WI38 (cell line): Measurements from ENCODE around the gene SCP2.

Experiments used
- H3K4me3 ChIP-seq: 2 replicates; pipeline ENCODE4 v1.5.1; 2011; ENCODE audit warnings: low read depth, mild to moderate bottlenecking, control low read depth, low read length
- TF ChIP-seq, protein P1 (sequence below): IDR thresholded peaks from 2 replicates; pipeline ENCODE4 v1.5.1; 2012; ENCODE audit warnings: low read depth, mild to moderate bottlenecking, control low read depth, low read length

SCP2 gene

DNA sequence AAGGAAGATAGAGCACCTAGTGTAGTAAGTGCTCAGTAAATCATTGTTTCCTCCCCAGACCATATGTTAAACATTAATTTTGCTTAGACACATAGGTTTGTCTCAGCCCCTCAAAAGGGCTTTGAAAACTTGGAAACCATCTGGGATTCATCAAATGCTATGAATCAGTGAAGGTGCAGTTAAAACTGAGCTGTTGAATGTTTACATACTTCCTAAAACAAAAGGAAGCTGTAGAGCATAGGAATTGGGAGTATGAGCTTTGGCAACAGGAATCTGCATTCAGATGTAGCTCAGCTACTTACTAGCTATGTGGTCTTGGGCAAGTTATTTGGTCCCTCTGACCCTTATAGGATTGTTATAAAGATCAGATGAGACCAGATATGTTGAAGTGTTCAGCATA is 116.2 kb downstream of the SCP2 start:
- TF ChIP-seq, protein P1, sequence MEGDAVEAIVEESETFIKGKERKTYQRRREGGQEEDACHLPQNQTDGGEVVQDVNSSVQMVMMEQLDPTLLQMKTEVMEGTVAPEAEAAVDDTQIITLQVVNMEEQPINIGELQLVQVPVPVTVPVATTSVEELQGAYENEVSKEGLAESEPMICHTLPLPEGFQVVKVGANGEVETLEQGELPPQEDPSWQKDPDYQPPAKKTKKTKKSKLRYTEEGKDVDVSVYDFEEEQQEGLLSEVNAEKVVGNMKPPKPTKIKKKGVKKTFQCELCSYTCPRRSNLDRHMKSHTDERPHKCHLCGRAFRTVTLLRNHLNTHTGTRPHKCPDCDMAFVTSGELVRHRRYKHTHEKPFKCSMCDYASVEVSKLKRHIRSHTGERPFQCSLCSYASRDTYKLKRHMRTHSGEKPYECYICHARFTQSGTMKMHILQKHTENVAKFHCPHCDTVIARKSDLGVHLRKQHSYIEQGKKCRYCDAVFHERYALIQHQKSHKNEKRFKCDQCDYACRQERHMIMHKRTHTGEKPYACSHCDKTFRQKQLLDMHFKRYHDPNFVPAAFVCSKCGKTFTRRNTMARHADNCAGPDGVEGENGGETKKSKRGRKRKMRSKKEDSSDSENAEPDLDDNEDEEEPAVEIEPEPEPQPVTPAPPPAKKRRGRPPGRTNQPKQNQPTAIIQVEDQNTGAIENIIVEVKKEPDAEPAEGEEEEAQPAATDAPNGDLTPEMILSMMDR = no peak
- no peak overlapping the region for H3K4me3 ChIP-seq

- TF ChIP-seq, protein P1 = no peak
- no peak overlapping the region for H3K4me3 ChIP-seq
Observed at GRCh38 chr1:53044926-53045325, 117.8 kb downstream of the SCP2 start.

DNA sequence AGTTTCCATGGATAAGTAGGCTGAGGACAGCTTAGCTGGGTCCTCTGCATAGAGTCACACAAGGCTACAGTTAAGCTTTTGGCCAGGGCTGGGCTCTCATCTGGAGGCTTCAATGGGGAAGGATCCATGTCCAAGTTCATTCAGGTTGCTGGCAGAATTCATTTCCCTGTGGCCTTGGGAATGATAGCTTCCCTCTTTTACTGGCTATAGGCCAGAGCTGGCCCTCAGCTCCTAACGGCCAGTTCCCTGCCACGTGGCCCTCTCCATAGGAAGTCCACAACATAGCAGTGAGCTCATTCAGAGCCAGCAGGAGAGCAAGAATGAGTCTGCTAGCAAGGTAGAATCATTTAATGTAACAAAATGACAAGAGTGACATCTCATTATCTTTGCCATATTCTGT is 119.9 kb downstream of the SCP2 start:
- TF ChIP-seq, protein P1 = no peak
- no peak overlapping the region for H3K4me3 ChIP-seq

DNA sequence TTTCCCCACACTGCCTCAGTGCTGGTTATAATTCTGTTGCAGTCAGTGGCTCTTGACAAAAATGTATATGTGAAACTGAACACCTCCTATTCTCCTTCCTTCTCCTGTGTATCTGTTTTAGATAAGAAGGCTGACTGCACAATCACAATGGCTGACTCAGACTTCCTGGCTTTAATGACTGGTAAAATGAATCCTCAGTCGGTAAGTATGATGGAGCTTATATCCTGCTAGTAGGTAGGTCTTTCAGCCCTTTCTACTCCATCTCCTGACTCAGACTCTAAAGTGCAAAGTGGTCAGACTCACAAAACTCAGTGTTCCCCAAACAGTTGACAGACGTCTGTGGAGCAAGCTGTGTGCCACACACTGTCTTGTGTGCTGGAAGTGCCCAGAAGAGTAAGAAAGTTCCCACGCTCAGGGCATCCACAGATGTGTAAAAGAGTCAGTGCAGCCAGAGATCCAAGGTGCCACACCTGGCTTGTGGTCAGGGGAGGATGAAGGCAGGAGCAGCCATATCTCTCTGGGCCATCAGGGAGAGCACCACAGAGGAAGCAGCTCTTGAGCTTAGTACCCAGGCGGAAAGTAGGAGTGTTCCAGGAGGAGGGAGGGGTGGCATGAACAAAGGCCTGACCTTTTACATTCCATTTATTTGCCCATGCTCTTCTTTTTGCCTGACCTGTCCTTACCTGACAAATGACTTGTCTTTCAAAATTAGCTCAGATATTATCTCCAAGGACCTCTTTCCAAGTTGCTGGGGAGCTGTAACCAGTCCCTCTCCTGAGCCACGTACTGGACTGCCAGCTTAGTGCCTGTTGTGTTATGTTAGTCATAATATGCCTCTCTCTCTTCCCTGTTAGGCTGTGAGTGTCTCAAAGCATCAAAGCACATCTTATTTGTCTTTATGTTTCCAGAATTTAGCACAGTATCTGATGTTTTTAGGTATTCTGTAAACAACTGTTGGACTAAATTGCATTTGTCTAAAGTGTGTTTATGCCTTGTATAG is 121.0 kb downstream of the SCP2 start:
- no peak overlapping the region for H3K4me3 ChIP-seq
- TF ChIP-seq, protein P1 = no peak

- TF ChIP-seq, protein P1 = no peak
Observed at GRCh38 chr1:53048960-53049573, 122.0 kb downstream of the SCP2 start.

GRCh38 chr1:53049574-53049967 is 122.5 kb downstream of the SCP2 start:
- TF ChIP-seq, protein P1 = no peak
- no peak overlapping the region for H3K4me3 ChIP-seq

More at GRCh38 chr1:53048960-53049573, 122.0 kb downstream of the SCP2 start:
- no peak overlapping the region for H3K4me3 ChIP-seq

GRCh38 chr1:53050310-53050709 is 123.2 kb downstream of the SCP2 start:
- TF ChIP-seq, protein P1 = no peak
- H3K4me3 ChIP-seq = no peak overlapping the region
